ENCODE results near the gene ABCC9. TPM values are rescaled to one million over a fixed set of nuclear protein-coding genes. Genes with fewer than 3 reads are reported as not detected.

ABCC9 gene
- total RNA-seq, 1 donor from 2014 or later: 2.6 TPM

DNA sequence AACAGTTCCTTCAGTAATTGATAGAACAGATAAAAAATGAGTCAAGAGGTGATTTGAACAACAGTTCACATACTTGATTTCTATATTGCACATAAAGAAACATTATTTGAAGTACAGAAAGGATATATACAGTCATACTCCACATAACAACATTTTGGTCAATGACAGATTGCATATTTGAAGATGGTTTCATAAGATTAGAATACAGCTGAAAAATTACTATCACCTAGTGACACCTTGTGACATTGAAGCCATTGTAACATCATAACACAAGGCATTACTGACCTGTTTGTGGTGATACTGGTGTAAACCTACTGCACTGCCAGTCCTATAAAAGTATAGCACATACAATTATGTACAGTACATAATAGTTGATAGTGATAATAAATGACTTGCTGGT is 43.1 kb upstream of the ABCC9 start:
- no peak overlapping the region for H3K4me3 Mint-ChIP-seq
- DNase-seq (ENCODE audit: extremely low spot score, unreplicated experiment): no peak

DNA sequence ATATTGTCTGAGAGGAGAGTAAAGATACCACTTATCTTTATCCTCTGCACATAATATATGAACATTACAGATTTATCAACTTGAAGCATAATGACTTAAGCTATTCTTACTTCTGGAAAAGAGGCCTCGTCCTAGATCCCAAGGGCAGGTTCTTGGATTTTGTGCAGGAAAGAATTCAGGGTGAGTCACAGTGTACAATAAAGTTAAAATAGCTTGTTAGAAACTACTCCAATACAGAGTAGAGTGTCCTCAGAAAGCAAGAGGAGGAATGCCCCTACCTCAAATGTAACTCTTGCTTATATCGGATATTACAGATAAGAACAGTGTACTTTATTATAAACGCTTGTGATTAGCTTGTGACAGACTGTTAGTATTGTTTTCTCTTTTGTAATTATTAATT is 41.9 kb upstream of the ABCC9 start:
- H3K27me3 Mint-ChIP-seq: peaks cover 15% of the 10 kb centered on the region
- no peaks in the 10 kb centered on the region for H3K36me3 Mint-ChIP-seq
- H3K27ac Mint-ChIP-seq: no peak overlapping the region
- TF ChIP-seq, protein P1, sequence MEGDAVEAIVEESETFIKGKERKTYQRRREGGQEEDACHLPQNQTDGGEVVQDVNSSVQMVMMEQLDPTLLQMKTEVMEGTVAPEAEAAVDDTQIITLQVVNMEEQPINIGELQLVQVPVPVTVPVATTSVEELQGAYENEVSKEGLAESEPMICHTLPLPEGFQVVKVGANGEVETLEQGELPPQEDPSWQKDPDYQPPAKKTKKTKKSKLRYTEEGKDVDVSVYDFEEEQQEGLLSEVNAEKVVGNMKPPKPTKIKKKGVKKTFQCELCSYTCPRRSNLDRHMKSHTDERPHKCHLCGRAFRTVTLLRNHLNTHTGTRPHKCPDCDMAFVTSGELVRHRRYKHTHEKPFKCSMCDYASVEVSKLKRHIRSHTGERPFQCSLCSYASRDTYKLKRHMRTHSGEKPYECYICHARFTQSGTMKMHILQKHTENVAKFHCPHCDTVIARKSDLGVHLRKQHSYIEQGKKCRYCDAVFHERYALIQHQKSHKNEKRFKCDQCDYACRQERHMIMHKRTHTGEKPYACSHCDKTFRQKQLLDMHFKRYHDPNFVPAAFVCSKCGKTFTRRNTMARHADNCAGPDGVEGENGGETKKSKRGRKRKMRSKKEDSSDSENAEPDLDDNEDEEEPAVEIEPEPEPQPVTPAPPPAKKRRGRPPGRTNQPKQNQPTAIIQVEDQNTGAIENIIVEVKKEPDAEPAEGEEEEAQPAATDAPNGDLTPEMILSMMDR (conservative IDR thresholded peaks at IDR 0.05): no peak
- H3K9me3 Mint-ChIP-seq: no peaks in the 10 kb centered on the region
- H3K4me1 Mint-ChIP-seq (ENCODE audit: unreplicated experiment): no peaks in the 10 kb centered on the region
- DNase-seq (ENCODE audit: extremely low spot score, unreplicated experiment): no peak
- no peak overlapping the region for H3K4me3 Mint-ChIP-seq

More for the DNA sequence above, 43.1 kb upstream of the ABCC9 start:
- no peaks in the 10 kb centered on the region for H3K4me1 Mint-ChIP-seq (ENCODE audit: unreplicated experiment)
- no peaks in the 10 kb centered on the region for H3K9me3 Mint-ChIP-seq
- TF ChIP-seq, protein P1 (conservative IDR thresholded peaks at IDR 0.05): no peak
- no peak overlapping the region for H3K27ac Mint-ChIP-seq
- H3K36me3 Mint-ChIP-seq: no peaks in the 10 kb centered on the region
- H3K27me3 Mint-ChIP-seq: peaks cover 5% of the 10 kb centered on the region

DNA sequence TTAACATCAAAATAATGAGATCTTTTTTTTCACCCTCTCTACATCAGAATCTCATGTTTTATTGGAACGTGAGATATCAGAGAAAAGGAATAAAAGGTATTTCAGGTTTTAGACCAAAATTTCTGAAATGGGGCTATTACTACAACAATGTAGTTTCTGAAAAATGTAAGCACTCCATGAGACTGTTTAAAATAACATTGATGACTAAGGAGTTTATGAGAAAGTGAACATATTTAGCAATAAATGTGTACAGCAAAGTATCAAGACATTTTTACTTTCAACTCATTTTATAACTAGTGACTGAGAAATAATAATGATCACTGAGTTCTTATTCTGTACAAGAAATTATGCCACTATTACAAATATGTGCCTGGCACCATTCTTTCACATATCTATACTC is 39.3 kb upstream of the ABCC9 start:
- TF ChIP-seq, protein P1 (conservative IDR thresholded peaks at IDR 0.05): no peak
- no peak for DNase-seq (ENCODE audit: extremely low spot score, unreplicated experiment)
- no peak overlapping the region for H3K27ac Mint-ChIP-seq
- no peaks in the 10 kb centered on the region for H3K36me3 Mint-ChIP-seq
- no peak overlapping the region for H3K4me3 Mint-ChIP-seq
- H3K9me3 Mint-ChIP-seq: no peaks in the 10 kb centered on the region
- no peaks in the 10 kb centered on the region for H3K4me1 Mint-ChIP-seq (ENCODE audit: unreplicated experiment)
- H3K27me3 Mint-ChIP-seq: peaks cover 15% of the 10 kb centered on the region

DNA sequence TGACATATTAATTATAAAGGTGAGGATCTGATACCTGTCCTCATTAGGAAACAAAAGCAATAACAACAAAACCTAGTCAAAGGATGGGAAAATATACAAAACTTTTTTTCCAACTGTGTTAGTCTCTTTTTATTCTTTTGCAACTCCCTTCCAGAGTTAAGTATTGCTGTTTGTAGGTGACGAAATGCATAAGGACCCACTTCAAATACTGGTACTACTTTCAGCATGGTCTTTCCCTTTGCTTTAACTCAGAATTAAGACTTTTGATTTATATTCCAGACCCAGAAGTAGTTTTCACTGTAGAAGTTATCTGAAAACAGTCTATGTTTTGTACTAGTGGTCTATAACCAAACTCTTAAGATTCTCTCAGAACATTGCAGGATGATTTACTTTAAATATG is 34.1 kb upstream of the ABCC9 start:
- no peaks in the 10 kb centered on the region for H3K36me3 Mint-ChIP-seq
- H3K27me3 Mint-ChIP-seq: peaks cover 15% of the 10 kb centered on the region
- no peaks in the 10 kb centered on the region for H3K4me1 Mint-ChIP-seq (ENCODE audit: unreplicated experiment)
- H3K27ac Mint-ChIP-seq: no peak overlapping the region
- H3K4me3 Mint-ChIP-seq: no peak overlapping the region
- H3K9me3 Mint-ChIP-seq: no peaks in the 10 kb centered on the region
- DNase-seq (ENCODE audit: extremely low spot score, unreplicated experiment): no peak
- TF ChIP-seq, protein P1 (conservative IDR thresholded peaks at IDR 0.05): no peak

DNA sequence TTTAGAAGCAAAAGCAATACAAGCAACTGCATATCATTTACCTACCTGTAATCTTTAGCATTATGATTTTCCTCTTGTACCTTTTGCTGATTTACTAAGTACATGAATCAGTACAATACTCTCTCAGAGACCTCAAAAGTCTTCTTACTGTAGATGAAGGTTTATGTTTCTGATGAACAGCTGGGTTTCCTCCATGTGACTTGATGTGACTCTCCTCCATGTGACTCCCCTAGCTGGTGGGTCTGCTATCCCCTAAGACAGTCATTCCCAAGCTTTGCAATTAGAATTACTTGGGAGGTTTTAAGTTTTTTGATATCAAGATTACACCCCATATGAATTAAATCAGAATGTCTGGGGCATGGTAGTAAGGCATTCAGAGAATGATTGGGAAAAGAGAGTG is 32.0 kb upstream of the ABCC9 start:
- Mint-ChIP-seq H3K27me3 (peaks cover 4% of the 10 kb centered on the region), H3K4me1 (ENCODE audit: unreplicated experiment) (no peaks in the 10 kb centered on the region), H3K9me3 (no peaks in the 10 kb centered on the region), H3K27ac (no peak overlapping the region), H3K4me3 (no peak overlapping the region), H3K36me3 (no peaks in the 10 kb centered on the region)
- TF ChIP-seq, protein P1 (conservative IDR thresholded peaks at IDR 0.05): no peak
- no peak for DNase-seq (ENCODE audit: extremely low spot score, unreplicated experiment)

DNA sequence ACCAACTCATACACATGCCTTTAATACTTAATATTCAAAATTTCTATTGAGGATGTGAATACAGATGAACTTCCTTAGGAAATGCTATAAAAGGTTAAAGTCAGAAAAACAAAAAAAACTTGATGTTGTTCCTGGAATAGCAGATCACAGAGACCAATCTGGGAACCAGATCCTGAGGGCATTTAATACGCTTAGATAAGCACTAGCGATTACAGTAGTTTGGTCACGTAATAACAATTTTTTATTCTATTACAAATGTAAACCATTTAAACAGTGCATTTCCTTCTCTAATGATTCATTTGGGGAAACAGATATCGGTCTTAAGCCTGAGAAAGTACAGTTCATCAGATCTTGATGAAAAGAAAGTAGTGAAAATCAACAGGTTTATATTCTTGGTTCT is 30.8 kb upstream of the ABCC9 start:
- no peaks in the 10 kb centered on the region for H3K9me3 Mint-ChIP-seq
- H3K36me3 Mint-ChIP-seq: no peaks in the 10 kb centered on the region
- TF ChIP-seq, protein P1 (conservative IDR thresholded peaks at IDR 0.05): no peak
- H3K27me3 Mint-ChIP-seq: peaks cover 4% of the 10 kb centered on the region
- H3K27ac Mint-ChIP-seq: no peak overlapping the region
- no peak overlapping the region for H3K4me3 Mint-ChIP-seq
- H3K4me1 Mint-ChIP-seq (ENCODE audit: unreplicated experiment): no peaks in the 10 kb centered on the region
- no peak for DNase-seq (ENCODE audit: extremely low spot score, unreplicated experiment)
